LNCaP clone FGC (cell line): ENCODE data around the gene DLAT.
"Not testable (repeated sequence)": the region's sequence is repeated elsewhere in the genome, so short reads cannot be mapped to it uniquely, and the experiment has no call there.

Source experiments
- DNase-seq: peaks from one replicate; pipeline ENCODE4 v3.0.0-alpha.2; 2011; ENCODE audit warnings: low read depth
- H3K4me3 ChIP-seq: 2 replicates; pipeline ENCODE4 v1.5.1; 2011; ENCODE audit warnings: mild to moderate bottlenecking, low read depth, low read length, control low read depth
- CTCF ChIP-seq: IDR thresholded peaks from 2 replicates; pipeline ENCODE4 v1.5.1; 2012; ENCODE audit warnings: mild to moderate bottlenecking; ENCODE audit not compliant: control insufficient read depth, insufficient read depth; ENCODE audit errors: extremely low read depth

DLAT gene

GRCh38 chr11:112037527-112037926 is 12.3 kb downstream of the DLAT start:
- DNase-seq, result no peak
- H3K4me3 ChIP-seq, result no peak overlapping the region
- no peak for TF ChIP-seq CTCF

DNA sequence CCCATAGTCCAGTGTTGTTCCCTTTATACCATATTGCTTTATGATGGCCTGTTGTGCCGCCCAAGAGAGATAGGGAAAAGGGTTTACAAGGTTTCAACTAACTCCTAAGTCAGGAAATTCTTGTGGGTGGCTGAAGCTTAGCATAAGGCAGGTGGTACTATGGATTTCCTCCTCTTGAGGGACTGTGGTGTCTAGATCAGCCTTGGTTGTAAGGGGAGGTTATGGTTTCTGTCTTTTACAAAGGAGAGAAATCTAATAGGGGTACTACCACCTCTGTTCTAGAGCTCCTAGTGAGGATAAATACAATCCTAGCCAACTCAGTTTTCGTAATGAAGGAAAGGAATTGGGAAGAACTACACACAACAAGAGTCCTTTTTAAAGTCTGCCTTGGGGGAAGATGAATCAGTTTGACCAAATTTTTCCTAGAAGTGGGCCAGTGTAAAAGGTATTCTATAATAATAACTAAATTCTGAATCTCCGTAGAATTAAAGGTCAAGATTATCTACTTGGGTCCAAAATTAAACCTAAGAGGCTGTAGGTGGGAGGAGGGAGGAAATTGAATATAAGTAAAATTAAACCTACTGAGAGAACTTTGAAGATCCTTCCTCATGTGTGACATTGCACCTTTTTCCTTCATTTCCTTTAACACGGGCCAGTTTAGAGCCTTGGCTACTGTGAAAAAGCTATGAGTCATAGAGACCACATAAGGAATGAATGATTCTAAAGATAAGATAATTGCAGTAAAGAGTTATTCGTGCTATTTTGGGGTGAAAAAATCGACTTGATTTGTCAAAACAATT is 17.2 kb downstream of the DLAT start:
- TF ChIP-seq CTCF, result no peak
- no peak for DNase-seq
- no peak overlapping the region for H3K4me3 ChIP-seq

GRCh38 chr11:112042961-112043304 is 17.7 kb downstream of the DLAT start:
- no peak overlapping the region for H3K4me3 ChIP-seq
- no peak for TF ChIP-seq CTCF

GRCh38 chr11:112044961-112045360 is 19.8 kb downstream of the DLAT start:
- no peak for DNase-seq
- H3K4me3 ChIP-seq, result no peak overlapping the region

More at GRCh38 chr11:112042961-112043304, 17.7 kb downstream of the DLAT start:
- DNase-seq, result no peak

GRCh38 chr11:112046647-112047046 is 21.4 kb downstream of the DLAT start:
- H3K4me3 ChIP-seq, DNase-seq: not testable (repeated sequence)

More at GRCh38 chr11:112044961-112045360, 19.8 kb downstream of the DLAT start:
- TF ChIP-seq CTCF, result no peak

- DNase-seq, H3K4me3 ChIP-seq: not testable (repeated sequence)
Observed at GRCh38 chr11:112048256-112048655, 23.0 kb downstream of the DLAT start.

GRCh38 chr11:112049777-112050176 is 24.6 kb downstream of the DLAT start:
- no peak overlapping the region for H3K4me3 ChIP-seq
- no peak for TF ChIP-seq CTCF
- DNase-seq, result no peak

- no peak for DNase-seq
- no peak overlapping the region for H3K4me3 ChIP-seq
- no peak for TF ChIP-seq CTCF
Observed at GRCh38 chr11:112050721-112051120, 25.5 kb downstream of the DLAT start.
